GM18909 (cell line): ENCODE results near the gene PDLIM3.
A peak's percentile ranks its signal among the peaks of the same experiment; 100 is the strongest.

Experiments used
- ATAC-seq: cut with Tn5 transposase; IDR thresholded peaks from one replicate; pipeline ENCODE4 v1.9.1; 2021; ENCODE audit warnings: mild to moderate bottlenecking; ENCODE audit not compliant: unreplicated experiment, poor library complexity

PDLIM3 gene

DNA sequence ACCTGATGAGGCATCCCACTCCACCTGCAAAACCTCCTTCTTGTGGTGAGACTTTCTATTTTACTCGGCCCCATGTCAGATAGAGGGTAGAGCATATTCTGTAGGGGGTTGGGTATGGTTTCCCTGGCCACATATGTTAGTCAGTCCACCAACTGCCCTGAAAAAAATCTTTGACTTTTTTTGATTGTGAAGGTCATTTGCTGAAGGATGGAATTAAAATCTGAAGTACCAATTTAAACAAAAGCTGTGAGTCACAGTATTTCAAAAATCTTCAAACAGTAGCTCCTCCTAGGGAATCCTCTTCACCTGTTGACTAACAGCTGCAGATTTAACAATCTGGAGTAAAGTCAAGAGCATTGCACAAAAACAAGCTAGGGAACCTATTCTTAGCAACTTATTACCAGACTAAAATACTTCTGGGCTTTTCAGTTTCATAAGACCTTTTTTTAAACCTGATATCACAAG is 55.8 kb downstream of the PDLIM3 start:
- ATAC-seq = peak; percentile 94

DNA sequence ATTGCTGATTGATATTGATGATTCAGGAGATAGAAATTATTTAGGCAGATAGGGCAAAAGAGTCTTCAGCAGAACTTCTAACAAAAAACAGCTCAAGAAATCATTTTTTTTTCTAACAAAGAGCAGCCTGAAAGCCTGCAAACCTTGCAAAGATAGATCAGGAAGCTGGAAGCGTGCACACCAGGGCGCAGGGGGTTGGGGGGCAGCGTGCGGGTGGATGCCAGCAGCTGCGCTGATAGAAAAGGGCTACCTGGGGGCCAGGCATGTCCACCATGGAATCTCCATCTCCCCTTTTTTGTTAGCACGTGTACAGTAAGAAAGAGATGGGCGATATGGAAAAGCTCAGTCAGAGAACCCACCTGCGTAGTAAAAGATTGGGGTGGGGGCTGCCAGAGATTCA is 62.1 kb downstream of the PDLIM3 start:
- no peak for ATAC-seq

- ATAC-seq = no peak
Measured at GRCh38 chr4:185472103-185472542, 63.2 kb downstream of the PDLIM3 start.

DNA sequence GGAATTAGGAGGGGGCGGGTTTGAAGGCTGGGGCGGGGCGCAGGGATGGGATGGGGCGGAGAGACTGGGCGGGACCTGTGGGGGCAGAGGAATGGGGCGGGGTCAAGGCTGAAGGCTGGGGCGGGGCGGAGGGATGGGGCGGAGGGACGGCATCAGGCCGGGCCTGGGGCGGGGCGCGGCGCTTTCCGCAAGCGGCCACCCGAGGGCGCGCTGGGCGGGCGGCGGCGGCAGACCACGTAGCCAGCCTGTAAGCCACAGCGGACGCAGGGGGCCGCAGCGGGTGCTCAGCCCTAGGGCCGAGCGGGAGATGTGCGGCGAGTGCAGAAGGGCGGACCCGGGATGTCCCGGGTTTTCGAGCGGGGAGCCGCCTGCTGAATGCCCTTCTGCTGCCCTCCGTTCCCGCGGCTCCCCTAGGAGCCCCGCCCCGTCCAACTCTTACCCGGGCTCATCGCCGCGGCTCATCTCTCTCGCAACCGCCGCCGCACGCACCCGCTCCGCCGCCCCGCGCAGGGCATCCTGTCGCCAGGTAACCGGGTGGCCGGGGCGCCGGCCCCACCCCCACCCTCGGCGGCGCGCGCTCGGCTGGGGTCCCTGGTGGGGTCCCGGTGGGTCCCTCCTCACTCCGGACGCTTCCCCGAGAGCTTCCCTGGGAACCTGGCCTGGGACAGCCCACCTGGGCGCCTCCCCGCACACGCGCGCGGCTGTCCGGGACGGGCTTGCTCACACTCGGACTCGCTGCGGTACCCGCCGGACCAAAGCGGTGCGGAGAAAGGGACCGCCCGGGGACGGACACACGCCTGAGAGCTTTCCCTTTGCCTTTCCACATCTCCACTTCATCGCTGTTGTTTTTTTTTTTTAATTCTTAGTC is 63.8 kb downstream of the PDLIM3 start, which contains the start of gene CCDC110:
TSS of gene CCDC110 (minus strand) at position 499 of the 868 bp plus-strand sequence. CDS start at position 449, 50 bp downstream.
- ATAC-seq = peak; percentile 94

DNA sequence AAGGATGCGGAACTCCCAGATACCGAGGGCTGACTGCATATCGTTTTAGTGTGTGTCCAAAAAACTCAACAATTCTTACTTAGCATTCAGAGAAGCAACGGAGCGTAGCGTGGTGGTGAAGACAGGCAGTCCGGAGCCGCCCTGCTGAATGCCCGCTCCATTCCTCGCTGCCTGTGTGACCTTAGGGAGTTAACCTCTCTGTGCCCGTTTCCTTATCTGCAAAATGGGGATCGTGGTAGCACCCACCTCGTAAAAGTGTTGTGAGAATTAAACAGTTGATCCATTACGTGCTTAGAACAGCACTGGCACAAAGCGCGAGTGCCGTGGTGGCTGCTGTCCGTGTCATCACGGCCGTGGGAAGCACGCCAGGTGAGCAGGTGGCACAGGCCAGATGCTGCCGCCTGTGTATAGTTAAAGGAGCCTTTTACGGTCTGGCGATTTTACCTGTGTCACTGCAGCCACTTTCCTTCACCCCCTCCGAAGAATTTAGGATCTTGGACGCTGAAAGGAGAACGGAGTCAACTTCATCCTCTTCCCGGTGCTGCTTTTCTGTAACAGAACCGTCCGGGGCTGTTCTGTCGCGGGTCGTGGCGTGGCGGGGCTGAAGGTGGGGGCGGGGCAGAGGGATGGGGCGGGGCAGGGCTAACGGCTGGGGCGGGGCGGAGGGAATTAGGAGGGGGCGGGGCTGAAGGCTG is 64.7 kb downstream of the PDLIM3 start:
- ATAC-seq = peak; percentile 20

GRCh38 chr4:185469580-185470154 is 65.6 kb downstream of the PDLIM3 start:
- ATAC-seq = no peak

GRCh38 chr4:185468999-185469398 is 66.3 kb downstream of the PDLIM3 start:
- no peak for ATAC-seq

- ATAC-seq = no peak
Measured at GRCh38 chr4:185467991-185468390, 67.3 kb downstream of the PDLIM3 start.

DNA sequence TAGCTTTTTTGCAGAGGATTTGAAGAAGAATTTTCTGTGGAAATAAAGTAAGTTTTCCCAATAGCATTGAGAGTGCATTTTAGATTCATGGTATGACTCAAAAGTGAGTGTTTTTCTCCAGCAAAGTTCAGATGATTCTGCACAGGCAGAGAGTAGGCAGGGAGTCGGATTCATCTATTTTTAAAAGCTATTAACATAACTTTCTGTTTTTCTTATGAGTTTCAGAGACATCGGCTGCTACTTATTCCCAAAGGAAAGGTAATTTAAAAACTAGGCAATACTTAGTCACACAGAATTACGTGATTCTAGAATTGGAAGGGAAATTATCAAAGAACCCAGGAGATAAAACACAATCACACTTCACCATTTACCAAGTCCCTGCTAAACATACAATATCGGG is 68.2 kb downstream of the PDLIM3 start:
- no peak for ATAC-seq

DNA sequence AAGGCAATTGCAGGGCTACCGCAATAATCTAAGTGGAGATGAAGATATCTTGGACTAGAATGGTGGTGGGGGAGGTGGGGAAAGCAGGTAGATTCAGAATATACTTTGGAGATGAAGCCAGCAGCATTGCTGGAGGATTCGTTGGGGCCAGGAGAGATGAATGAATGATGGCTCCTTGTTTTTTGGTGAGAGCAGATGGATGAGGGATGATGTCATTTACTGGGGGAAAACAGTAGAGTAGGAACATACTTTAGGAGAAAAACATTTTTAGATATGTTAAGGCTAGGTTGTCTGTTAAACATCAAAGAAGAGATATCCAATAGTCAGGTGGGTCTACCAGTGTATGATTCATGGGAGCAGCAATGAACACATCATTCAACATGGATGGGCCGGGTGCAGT is 69.6 kb downstream of the PDLIM3 start:
- ATAC-seq = no peak

DNA sequence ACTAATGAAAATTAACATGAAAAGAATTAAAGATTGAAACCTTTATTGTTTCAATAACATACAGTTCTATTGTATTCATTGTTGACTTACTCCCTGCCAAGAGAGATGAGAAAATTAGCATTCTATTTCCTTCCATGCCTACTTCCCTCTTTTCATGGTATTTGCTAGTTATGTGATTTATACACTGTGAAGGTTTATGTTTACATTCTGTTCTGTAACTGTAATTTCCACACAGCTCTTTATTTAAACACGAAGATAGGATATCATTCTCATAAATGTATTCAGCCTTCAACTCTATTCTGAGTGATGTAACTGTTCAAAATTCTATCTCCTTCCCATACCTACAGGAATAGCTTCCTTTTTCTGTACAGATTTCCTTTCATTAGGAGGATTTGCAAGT is 70.4 kb downstream of the PDLIM3 start:
- ATAC-seq = no peak

GRCh38 chr4:185464183-185464582 is 71.1 kb downstream of the PDLIM3 start:
- ATAC-seq = no peak

GRCh38 chr4:185463541-185463940 is 71.8 kb downstream of the PDLIM3 start:
- ATAC-seq = no peak

- ATAC-seq = no peak
Measured at GRCh38 chr4:185461565-185461964, 73.7 kb downstream of the PDLIM3 start.

DNA sequence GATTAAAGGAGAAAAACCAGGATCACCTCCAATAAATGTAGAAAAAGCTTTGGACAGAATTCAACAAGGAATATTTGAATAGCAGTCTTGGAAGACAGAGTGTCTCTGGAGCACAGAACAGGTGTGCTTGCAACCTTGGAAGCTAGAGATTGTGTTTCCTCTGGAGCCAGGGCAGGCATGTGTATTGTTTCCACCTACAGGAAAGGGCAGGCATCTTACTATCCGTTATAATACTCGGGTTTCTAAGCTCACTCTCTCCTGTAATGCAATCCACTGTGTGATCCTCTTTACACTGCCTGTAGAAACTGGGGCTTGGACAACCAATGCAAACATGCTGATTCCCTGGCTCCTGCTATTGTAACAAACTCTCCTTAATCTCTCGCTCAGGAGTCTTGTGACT is 78.2 kb downstream of the PDLIM3 start:
- no peak for ATAC-seq

DNA sequence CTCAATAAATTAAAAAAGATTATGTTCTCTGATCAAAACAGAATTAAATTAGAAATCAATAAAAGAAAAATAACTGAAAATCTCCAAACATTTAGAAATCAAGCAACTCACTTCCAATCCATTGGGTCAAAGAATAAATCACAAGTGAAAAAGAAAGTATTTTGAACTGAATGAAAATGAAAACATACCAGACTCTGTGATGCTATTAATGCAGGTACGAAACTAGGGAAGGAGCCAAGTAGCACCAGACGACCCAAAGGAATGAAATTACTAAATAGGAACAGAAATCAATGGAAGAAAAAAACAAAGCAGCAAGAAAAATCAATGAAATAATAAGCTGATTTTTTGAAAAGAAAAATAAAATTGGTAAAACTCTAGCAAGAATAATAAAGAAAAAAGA is 79.2 kb downstream of the PDLIM3 start:
- no peak for ATAC-seq
